Neural cell (in vitro differentiated cells): ENCODE results near the gene TRAPPC2L.

ENCODE experiments used
- CTCF ChIP-seq: fragments of 450-650 bp; IDR thresholded peaks from 2 replicates; pipeline ENCODE4 v1.5.1; 2014; ENCODE audit warnings: antibody characterized with exemption, mild to moderate bottlenecking, moderate library complexity; ENCODE audit not compliant: poor library complexity, severe bottlenecking
- EP300 ChIP-seq: fragments of 450-650 bp; conservative IDR thresholded peaks from 2 replicates; pipeline ENCODE4 v1.6.1; 2014; ENCODE audit warnings: antibody characterized with exemption, mild to moderate bottlenecking, moderate library complexity; ENCODE audit not compliant: poor library complexity, severe bottlenecking
- POLR2AphosphoS5 ChIP-seq: IDR thresholded peaks from 2 replicates; pipeline ENCODE4 v1.6.1; 2012
- REST ChIP-seq: IDR thresholded peaks from 2 replicates; pipeline ENCODE4 v1.6.1; 2012; ENCODE audit warnings: borderline replicate concordance
- TAF1 ChIP-seq: IDR thresholded peaks from 2 replicates; pipeline ENCODE4 v1.6.1; 2012; ENCODE audit warnings: low read depth

- TF ChIP-seq POLR2AphosphoS5: no peak
- no peak for TF ChIP-seq CTCF
- TF ChIP-seq EP300: no peak
- TF ChIP-seq TAF1: no peak
- no peak for TF ChIP-seq REST
These were observed 13.7 kb upstream of the TRAPPC2L start for GRCh38 chr16:88843256-88843655.
